Measurements from ENCODE around the gene KDM5C.

The KDM5C gene

GRCh38 chrX:53195401-53195800 is 29.6 kb downstream of the KDM5C start:
- H3K4me3 ChIP-seq (ENCODE audit: low read depth, low read length), result no peak overlapping the region
- in situ Hi-C loops (cut with HindIII; ENCODE audit: low pct_ligation_motif_present, low sequenced_read_pairs), result no loop called here
- H3K36me3 ChIP-seq (replicated peaks), result peaks cover 72% of the 10 kb centered on the region
- no peak for TF ChIP-seq CTCF (IDR thresholded peaks at IDR 0.05; ENCODE audit: low read depth, low read length, missing control alignments)
- H3K27ac ChIP-seq, result no peak overlapping the region
- no peaks in the 10 kb centered on the region for H3K27me3 ChIP-seq (replicated peaks)
- DNase-seq, result no peak

DNA sequence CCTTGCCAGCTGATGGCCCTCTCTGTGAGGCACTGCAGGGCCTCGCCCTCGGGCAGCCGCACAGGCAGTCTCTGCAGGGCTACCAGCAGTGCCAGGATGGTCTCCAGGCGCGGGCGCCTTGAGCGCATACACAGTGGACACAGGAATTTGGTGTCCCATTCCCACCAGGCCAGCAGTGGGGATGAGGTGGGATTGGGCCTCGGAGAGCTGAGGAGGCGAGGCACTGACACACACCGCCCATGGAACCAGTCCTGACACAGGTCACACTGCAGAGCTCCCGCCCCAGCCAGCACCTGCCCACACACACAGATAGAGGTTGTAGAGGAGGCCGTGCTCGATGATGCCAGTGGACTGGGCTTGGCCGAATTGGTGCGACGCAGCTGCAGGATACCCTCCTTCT is 30.7 kb downstream of the KDM5C start:
- Histone ChIP-seq H3K36me3 (replicated peaks) (peaks cover 70% of the 10 kb centered on the region), H3K4me3 (ENCODE audit: low read depth, low read length) (no peak overlapping the region), H3K27me3 (replicated peaks) (no peaks in the 10 kb centered on the region), H3K27ac (no peak overlapping the region)
- no peak for DNase-seq
- in situ Hi-C loops (cut with HindIII; ENCODE audit: low pct_ligation_motif_present, low sequenced_read_pairs), result no loop called here
- no peak for TF ChIP-seq CTCF (IDR thresholded peaks at IDR 0.05; ENCODE audit: low read depth, low read length, missing control alignments)

DNA sequence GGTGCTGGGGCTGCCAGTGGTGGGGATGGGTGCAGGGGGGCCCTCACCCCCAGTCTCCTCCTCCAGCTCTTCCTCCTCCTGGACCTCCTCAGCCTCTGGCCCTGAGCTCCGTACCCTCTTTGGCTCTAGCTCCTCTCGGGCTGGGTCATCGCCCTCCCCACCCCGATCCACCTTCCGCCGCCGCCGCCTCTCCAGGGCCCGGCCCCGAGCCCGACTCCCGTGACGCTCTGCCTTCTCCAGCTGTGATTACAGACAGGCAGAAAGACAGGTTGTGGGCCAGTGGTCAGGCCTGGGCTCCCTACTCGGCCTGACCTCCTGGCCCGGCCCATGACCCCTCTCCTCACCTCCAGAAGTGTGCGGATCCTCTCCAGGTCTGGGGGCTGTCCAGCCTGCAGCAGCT is 31.9 kb downstream of the KDM5C start:
- Histone ChIP-seq H3K36me3 (replicated peaks) (peaks cover 60% of the 10 kb centered on the region), H3K27me3 (replicated peaks) (no peaks in the 10 kb centered on the region), H3K4me3 (ENCODE audit: low read depth, low read length) (no peak overlapping the region), H3K27ac (no peak overlapping the region)
- in situ Hi-C loops (cut with HindIII; ENCODE audit: low pct_ligation_motif_present, low sequenced_read_pairs), result no loop called here
- TF ChIP-seq CTCF (IDR thresholded peaks at IDR 0.05; ENCODE audit: low read depth, low read length, missing control alignments), result no peak
- DNase-seq, result no peak

- H3K36me3 ChIP-seq (replicated peaks), result peaks cover 34% of the 10 kb centered on the region
- no peak for DNase-seq
- peak; percentile 58 for TF ChIP-seq CTCF (IDR thresholded peaks at IDR 0.05; ENCODE audit: low read depth, low read length, missing control alignments)
- in situ Hi-C loops (cut with HindIII; ENCODE audit: low pct_ligation_motif_present, low sequenced_read_pairs), result no loop called here
- no peak overlapping the region for H3K4me3 ChIP-seq (ENCODE audit: low read depth, low read length)
- no peaks in the 10 kb centered on the region for H3K27me3 ChIP-seq (replicated peaks)
- no peak overlapping the region for H3K27ac ChIP-seq
These were observed 34.5 kb downstream of the KDM5C start for GRCh38 chrX:53190363-53190960.

DNA sequence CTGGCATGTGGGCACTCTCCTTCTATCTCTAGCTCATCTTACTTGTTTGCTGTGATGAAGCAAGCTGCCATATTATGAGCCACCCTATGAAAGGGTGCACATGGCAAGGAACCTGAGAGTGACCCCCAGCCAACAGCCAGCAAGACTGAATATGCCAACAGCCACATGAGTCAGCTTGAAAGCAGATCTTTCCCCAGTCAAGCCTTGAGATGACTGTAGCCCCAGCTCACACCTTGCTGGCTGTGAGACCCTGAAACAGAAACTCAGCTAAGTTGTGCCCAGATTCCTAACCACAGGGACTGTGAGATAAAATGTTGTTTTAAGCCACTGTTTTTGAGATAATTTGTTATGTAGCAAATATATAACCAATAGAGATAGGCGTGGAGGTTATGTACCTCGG is 36.2 kb downstream of the KDM5C start:
- no peak for TF ChIP-seq CTCF (IDR thresholded peaks at IDR 0.05; ENCODE audit: low read depth, low read length, missing control alignments)
- Histone ChIP-seq H3K36me3 (replicated peaks) (peaks cover 17% of the 10 kb centered on the region), H3K27ac (no peak overlapping the region), H3K4me3 (ENCODE audit: low read depth, low read length) (no peak overlapping the region), H3K27me3 (replicated peaks) (no peaks in the 10 kb centered on the region)
- in situ Hi-C loops (cut with HindIII; ENCODE audit: low pct_ligation_motif_present, low sequenced_read_pairs), result no loop called here
- DNase-seq, result peak; percentile 5

GRCh38 chrX:53186351-53186750 is 38.7 kb downstream of the KDM5C start:
- DNase-seq, result peak; percentile 31
- TF ChIP-seq CTCF (IDR thresholded peaks at IDR 0.05; ENCODE audit: low read depth, low read length, missing control alignments), result no peak

More at GRCh38 chrX:53186351-53186750, 38.7 kb downstream of the KDM5C start:
- peaks cover 9% of the 10 kb centered on the region for H3K36me3 ChIP-seq (replicated peaks)
- H3K4me3 ChIP-seq (ENCODE audit: low read depth, low read length), result no peak overlapping the region
- H3K27me3 ChIP-seq (replicated peaks), result no peaks in the 10 kb centered on the region
- in situ Hi-C loops (cut with HindIII; ENCODE audit: low pct_ligation_motif_present, low sequenced_read_pairs), result no loop called here
- no peak overlapping the region for H3K27ac ChIP-seq
